ENCODE data around the gene MARCHF3. TPM values are rescaled to one million over a fixed set of nuclear protein-coding genes. Genes with fewer than 3 reads are reported as not detected.

Gene MARCHF3
- total RNA-seq, 1 experiment from 2014 or later: 5.4 TPM

- TF ChIP-seq, protein P1, sequence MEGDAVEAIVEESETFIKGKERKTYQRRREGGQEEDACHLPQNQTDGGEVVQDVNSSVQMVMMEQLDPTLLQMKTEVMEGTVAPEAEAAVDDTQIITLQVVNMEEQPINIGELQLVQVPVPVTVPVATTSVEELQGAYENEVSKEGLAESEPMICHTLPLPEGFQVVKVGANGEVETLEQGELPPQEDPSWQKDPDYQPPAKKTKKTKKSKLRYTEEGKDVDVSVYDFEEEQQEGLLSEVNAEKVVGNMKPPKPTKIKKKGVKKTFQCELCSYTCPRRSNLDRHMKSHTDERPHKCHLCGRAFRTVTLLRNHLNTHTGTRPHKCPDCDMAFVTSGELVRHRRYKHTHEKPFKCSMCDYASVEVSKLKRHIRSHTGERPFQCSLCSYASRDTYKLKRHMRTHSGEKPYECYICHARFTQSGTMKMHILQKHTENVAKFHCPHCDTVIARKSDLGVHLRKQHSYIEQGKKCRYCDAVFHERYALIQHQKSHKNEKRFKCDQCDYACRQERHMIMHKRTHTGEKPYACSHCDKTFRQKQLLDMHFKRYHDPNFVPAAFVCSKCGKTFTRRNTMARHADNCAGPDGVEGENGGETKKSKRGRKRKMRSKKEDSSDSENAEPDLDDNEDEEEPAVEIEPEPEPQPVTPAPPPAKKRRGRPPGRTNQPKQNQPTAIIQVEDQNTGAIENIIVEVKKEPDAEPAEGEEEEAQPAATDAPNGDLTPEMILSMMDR (IDR thresholded peaks at IDR 0.05; ENCODE audit: unreplicated experiment): no peak
- no TSS peak for BruUV-seq (replicated peaks)
- Mint-ChIP-seq H3K4me1 (ENCODE audit: insufficient read depth, unreplicated experiment) (peaks cover 12% of the 10 kb centered on the region), H3K27ac (ENCODE audit: low read depth, unreplicated experiment) (no peak overlapping the region), H3K9me3 (ENCODE audit: unreplicated experiment) (no peaks in the 10 kb centered on the region), H3K27me3 (ENCODE audit: insufficient read depth, unreplicated experiment) (no peaks in the 10 kb centered on the region), H3K4me3 (ENCODE audit: unreplicated experiment) (no peak overlapping the region), H3K36me3 (ENCODE audit: insufficient read depth, unreplicated experiment) (no peaks in the 10 kb centered on the region)
- CTCF ChIA-PET: no interaction called here
- no peak for DNase-seq (ENCODE audit: unreplicated experiment)
- POLR2A ChIA-PET: interaction anchor here (0.5 to 0.8 kb wide), 2 partner anchors 9 to 132 kb away, joined by 3 read pairs; no protein-coding TSS in a partner anchor
- intact Hi-C loops (cut with micrococcal nuclease): no loop called here
These were observed 142.2 kb downstream of the MARCHF3 start for GRCh38 chr5:126888175-126888574.

- POLR2A ChIA-PET: interaction anchor here (0.7 kb wide), 1 partner anchor 185 kb away, joined by 3 read pairs; no protein-coding TSS in a partner anchor
- Mint-ChIP-seq H3K4me1 (ENCODE audit: insufficient read depth, unreplicated experiment) (peaks cover 12% of the 10 kb centered on the region), H3K4me3 (ENCODE audit: unreplicated experiment) (no peak overlapping the region), H3K27ac (ENCODE audit: low read depth, unreplicated experiment) (peak overlapping the region; percentile 61), H3K9me3 (ENCODE audit: unreplicated experiment) (no peaks in the 10 kb centered on the region), H3K27me3 (ENCODE audit: insufficient read depth, unreplicated experiment) (no peaks in the 10 kb centered on the region), H3K36me3 (ENCODE audit: insufficient read depth, unreplicated experiment) (no peaks in the 10 kb centered on the region)
- TF ChIP-seq, protein P1 (IDR thresholded peaks at IDR 0.05; ENCODE audit: unreplicated experiment): no peak
- peak; percentile 82 for DNase-seq (ENCODE audit: unreplicated experiment)
- BruUV-seq (replicated peaks): no TSS peak
- CTCF ChIA-PET: interaction anchor here (0.8 kb wide), 1 partner anchor 19 kb away, joined by 4 read pairs; no protein-coding TSS in a partner anchor
- intact Hi-C loops (cut with micrococcal nuclease): no loop called here
These were observed 146.0 kb downstream of the MARCHF3 start for GRCh38 chr5:126884269-126884819.

DNA sequence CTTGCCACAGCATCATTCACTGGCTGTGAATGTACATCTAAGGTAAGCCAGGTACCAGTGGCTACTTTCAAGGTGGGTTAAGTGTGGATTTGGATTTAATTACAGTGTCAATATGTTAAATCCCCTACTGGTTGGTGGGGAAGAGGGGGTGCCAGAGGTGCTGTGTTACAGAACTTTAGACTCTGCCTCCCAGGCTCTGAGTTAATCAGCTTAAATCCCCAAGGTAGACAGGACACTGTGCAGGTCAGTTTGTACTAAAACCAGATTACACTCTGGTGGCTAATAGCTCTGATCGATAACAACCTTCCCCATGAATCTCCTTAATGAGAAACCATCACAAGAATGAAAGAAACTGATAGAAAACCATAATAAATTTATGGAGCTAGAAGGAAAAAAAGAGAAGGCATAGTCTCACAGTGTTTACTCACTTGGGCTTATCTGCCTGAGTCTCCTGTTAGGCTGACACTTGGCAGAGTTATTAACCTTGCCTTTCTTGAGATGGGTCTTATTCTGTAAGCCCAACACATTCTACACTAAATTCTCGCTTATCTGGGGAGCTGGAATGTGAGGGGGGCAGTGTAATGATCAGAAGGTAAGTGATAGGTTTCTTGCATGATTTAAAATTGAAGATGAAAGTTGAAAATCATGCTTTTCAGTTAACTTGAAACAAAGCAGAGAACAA is 146.7 kb downstream of the MARCHF3 start:
- BruUV-seq (replicated peaks): no TSS peak
- H3K27ac Mint-ChIP-seq (ENCODE audit: low read depth, unreplicated experiment): peak overlapping the region; percentile 61
- ChIA-PET POLR2A (interaction anchor here (0.7 kb wide), 1 partner anchor 186 kb away, joined by 3 read pairs; no protein-coding TSS in a partner anchor), CTCF (interaction anchor here (0.8 kb wide), 1 partner anchor 18 kb away, joined by 4 read pairs; no protein-coding TSS in a partner anchor)
- H3K9me3 Mint-ChIP-seq (ENCODE audit: unreplicated experiment): no peaks in the 10 kb centered on the region
- intact Hi-C loops (cut with micrococcal nuclease): no loop called here
- DNase-seq (ENCODE audit: unreplicated experiment): no peak
- TF ChIP-seq, protein P1 (IDR thresholded peaks at IDR 0.05; ENCODE audit: unreplicated experiment): no peak
- no peaks in the 10 kb centered on the region for H3K27me3 Mint-ChIP-seq (ENCODE audit: insufficient read depth, unreplicated experiment)
- H3K4me3 Mint-ChIP-seq (ENCODE audit: unreplicated experiment): no peak overlapping the region
- H3K4me1 Mint-ChIP-seq (ENCODE audit: insufficient read depth, unreplicated experiment): peaks cover 12% of the 10 kb centered on the region
- H3K36me3 Mint-ChIP-seq (ENCODE audit: insufficient read depth, unreplicated experiment): no peaks in the 10 kb centered on the region

GRCh38 chr5:126881821-126882600 is 148.3 kb downstream of the MARCHF3 start:
- intact Hi-C loops (cut with micrococcal nuclease): no loop called here
- BruUV-seq (replicated peaks): no TSS peak
- H3K9me3 Mint-ChIP-seq (ENCODE audit: unreplicated experiment): no peaks in the 10 kb centered on the region
- no peak overlapping the region for H3K4me3 Mint-ChIP-seq (ENCODE audit: unreplicated experiment)
- H3K27ac Mint-ChIP-seq (ENCODE audit: low read depth, unreplicated experiment): no peak overlapping the region
- DNase-seq (ENCODE audit: unreplicated experiment): no peak
- no peaks in the 10 kb centered on the region for H3K27me3 Mint-ChIP-seq (ENCODE audit: insufficient read depth, unreplicated experiment)
- TF ChIP-seq, protein P1 (IDR thresholded peaks at IDR 0.05; ENCODE audit: unreplicated experiment): no peak
- H3K4me1 Mint-ChIP-seq (ENCODE audit: insufficient read depth, unreplicated experiment): peaks cover 12% of the 10 kb centered on the region
- CTCF ChIA-PET: interaction anchor here (0.6 to 1.0 kb wide), 3 partner anchors 45 to 672 kb away, joined by 3 to 4 read pairs (median 3); no protein-coding TSS in a partner anchor
- POLR2A ChIA-PET: interaction anchor here (0.6 kb wide), 1 partner anchor 1201 kb away, joined by 3 read pairs; no protein-coding TSS in a partner anchor
- H3K36me3 Mint-ChIP-seq (ENCODE audit: insufficient read depth, unreplicated experiment): no peaks in the 10 kb centered on the region

All from MCF 10A (cell line).